Muscle layer of colon (tissue), 2 donors: ENCODE data around the gene ABCC3.

Source experiments
- H3K27ac ChIP-seq: one replicate; pipeline ENCODE4 v1.7.0; 2013; ENCODE audit warnings: low read depth, mild to moderate bottlenecking, low read length, moderate library complexity
- H3K27me3 ChIP-seq, 2 donors: one replicate each; pipeline ENCODE4 v1.7.0; 2013; ENCODE audit warnings: low read length in 2 of 2, mild to moderate bottlenecking in 2 of 2; ENCODE audit not compliant: insufficient read depth in 2 of 2, control insufficient read depth in 1 of 2
- H3K36me3 ChIP-seq: one replicate; pipeline ENCODE4 v1.7.0; 2013; ENCODE audit warnings: mild to moderate bottlenecking, low read length; ENCODE audit not compliant: insufficient read depth
- H3K4me1 ChIP-seq: one replicate; pipeline ENCODE4 v1.7.0; 2013; ENCODE audit warnings: mild to moderate bottlenecking, low read length; ENCODE audit not compliant: insufficient read depth
- H3K4me3 ChIP-seq, 2 donors: one replicate each; pipeline ENCODE4 v1.7.0; 2013; ENCODE audit warnings: low read length in 2 of 2, low read depth in 1 of 2, mild to moderate bottlenecking in 1 of 2, moderate library complexity in 1 of 2
- H3K9ac ChIP-seq: one replicate; pipeline ENCODE4 v1.7.0; 2013; ENCODE audit warnings: low read length
- H3K9me3 ChIP-seq: one replicate; pipeline ENCODE4 v1.7.0; 2013; ENCODE audit warnings: mild to moderate bottlenecking, low read length
- donor health status: abdominal sarcoma.
- donor health status: Adenocarcinoma of cecum.

Gene ABCC3

GRCh38 chr17:50621574-50622031 is 13.1 kb upstream of the ABCC3 start:
- no peak overlapping the region for H3K9ac ChIP-seq
- H3K27ac ChIP-seq, result no peak overlapping the region
- H3K27me3 ChIP-seq, result peaks cover 0 to 12% of the 10 kb centered on the region in 2 donors
- no peaks in the 10 kb centered on the region for H3K4me1 ChIP-seq
- H3K9me3 ChIP-seq, result no peaks in the 10 kb centered on the region
- H3K36me3 ChIP-seq, result no peaks in the 10 kb centered on the region
- H3K4me3 ChIP-seq, result no peak overlapping the region

DNA sequence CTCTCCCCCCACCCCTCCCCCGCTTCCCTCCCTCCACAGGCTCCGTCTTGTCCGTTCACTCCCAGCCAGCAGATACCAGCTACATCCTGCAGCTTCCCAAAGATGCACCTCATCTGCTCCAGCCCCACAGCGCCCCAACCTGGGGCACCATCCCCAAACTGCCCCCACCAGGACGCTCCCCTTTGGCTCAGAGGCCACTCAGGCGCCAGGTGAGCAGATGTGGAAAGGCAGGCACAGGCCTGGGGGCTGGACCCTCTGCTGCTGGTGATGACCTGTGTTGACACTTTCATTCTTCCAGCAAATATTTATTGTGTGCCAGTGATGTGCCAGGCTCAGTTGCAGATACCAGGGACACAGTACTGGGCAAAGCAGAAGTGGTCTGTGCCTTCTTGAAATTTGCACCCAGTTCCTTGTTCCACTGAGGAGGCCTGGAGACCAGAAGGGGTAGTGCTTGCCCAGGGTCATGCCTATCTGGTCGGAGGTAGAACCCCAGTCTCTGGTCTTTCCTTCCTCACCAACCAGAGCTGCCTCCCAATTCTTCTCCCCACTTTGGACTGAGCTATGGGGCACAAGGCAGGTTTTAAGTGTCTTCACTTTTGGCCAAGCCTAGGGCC is 10.3 kb upstream of the ABCC3 start:
- Histone ChIP-seq H3K9me3 (no peaks in the 10 kb centered on the region), H3K27me3 (peaks cover 8 to 13% of the 10 kb centered on the region in 2 donors), H3K4me1 (no peaks in the 10 kb centered on the region), H3K4me3 (no peak overlapping the region), H3K36me3 (no peaks in the 10 kb centered on the region), H3K9ac (no peak overlapping the region), H3K27ac (no peak overlapping the region)

DNA sequence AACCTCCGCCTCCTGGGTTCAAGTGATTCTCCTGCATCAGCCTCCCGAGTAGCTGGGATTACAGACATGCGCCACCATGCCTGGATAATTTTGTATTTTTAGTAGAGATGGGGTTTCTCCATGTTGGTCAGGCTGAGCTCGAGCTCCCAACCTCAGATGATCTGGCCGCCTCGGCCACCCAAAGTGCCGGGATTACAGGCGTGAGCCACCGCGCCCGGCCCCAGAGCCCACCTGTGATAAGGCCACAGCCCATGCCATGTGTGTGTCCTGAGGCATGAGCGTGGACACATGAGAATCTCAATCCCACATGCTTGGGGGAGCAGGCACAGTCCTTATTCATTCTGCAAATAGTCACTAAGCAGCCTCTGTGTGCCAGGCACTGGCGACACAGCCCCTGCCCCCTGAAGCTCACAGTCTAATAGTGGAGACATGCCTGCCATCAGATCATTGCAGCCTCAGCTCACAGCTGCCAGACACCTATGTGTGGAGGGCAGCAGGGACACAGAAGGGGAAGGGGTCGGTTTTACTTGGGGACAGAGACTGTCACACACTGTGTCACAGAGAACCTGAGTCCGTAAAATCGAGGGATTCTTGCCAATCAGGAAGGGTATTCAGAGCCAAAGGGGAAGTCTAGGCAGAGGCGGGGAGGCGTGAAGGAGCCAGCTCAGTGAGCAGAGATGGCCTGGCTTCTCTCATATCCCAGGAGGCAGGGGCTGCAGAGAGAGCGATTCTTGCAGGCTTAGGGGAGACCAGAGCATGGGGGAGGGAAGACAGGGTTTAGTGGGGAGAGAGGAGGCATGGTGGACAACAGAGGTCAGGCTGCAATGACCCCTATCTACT is 9.4 kb upstream of the ABCC3 start:
- no peak overlapping the region for H3K4me3 ChIP-seq
- H3K27me3 ChIP-seq, result peaks cover 8 to 16% of the 10 kb centered on the region in 2 donors
- no peak overlapping the region for H3K27ac ChIP-seq
- no peaks in the 10 kb centered on the region for H3K4me1 ChIP-seq
- no peaks in the 10 kb centered on the region for H3K9me3 ChIP-seq
- no peak overlapping the region for H3K9ac ChIP-seq
- H3K36me3 ChIP-seq, result no peaks in the 10 kb centered on the region

- Histone ChIP-seq H3K4me1 (no peaks in the 10 kb centered on the region), H3K27me3 (peaks cover 8 to 16% of the 10 kb centered on the region in 2 donors), H3K4me3 (no peak overlapping the region), H3K9ac (no peak overlapping the region), H3K9me3 (no peaks in the 10 kb centered on the region), H3K27ac (no peak overlapping the region), H3K36me3 (no peaks in the 10 kb centered on the region)
Measured at GRCh38 chr17:50626037-50626574, 8.6 kb upstream of the ABCC3 start.

GRCh38 chr17:50627036-50627781 is 7.5 kb upstream of the ABCC3 start:
- Histone ChIP-seq H3K4me3 (no peak overlapping the region), H3K36me3 (no peaks in the 10 kb centered on the region), H3K9me3 (no peaks in the 10 kb centered on the region), H3K27me3 (peaks cover 8 to 9% of the 10 kb centered on the region in 2 donors), H3K9ac (no peak overlapping the region), H3K4me1 (no peaks in the 10 kb centered on the region), H3K27ac (no peak overlapping the region)

DNA sequence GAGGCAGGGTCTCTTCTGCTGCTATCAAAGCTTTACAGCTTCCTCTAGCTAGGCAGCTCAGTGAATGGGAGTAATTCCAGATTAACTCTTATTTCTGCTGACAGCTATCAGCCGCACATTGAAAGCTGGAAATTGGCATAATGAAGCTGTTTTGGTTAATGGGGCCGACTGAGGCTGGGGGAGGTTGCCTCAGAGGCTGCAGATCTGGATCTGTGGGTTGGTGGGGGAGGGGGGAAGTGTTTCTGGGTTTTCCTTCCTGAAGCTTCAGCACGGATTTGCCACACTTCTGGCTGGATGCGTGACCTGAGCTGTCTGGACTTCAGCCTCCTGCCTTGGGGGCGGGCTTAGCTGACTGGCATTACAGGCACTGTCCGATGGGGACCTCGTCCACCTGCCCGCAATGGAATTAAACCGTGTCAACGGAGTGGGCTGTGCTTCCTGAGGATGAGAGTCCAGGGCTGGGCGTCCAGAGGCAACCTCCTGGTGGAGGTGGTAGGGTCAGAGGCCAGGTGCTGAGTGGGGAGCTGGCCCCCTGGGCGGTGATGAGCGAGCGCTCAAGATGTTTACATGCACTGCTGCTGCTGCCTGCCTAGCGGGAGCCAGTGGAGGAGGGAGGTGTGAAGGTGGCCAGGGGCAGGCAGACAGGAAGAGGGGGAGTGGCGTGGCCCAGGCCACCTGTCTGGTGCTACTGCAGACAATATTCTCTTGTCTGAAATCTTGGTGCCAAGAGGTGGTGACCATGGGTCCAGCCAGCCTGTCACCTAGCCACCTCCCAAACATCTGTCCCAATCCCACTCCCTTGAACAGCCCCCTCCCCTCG is 6.7 kb upstream of the ABCC3 start:
- no peak overlapping the region for H3K4me3 ChIP-seq
- no peaks in the 10 kb centered on the region for H3K9me3 ChIP-seq
- no peak overlapping the region for H3K9ac ChIP-seq
- no peaks in the 10 kb centered on the region for H3K36me3 ChIP-seq
- H3K27ac ChIP-seq, result no peak overlapping the region
- no peaks in the 10 kb centered on the region for H3K4me1 ChIP-seq
- peaks cover 4 to 8% of the 10 kb centered on the region in 2 donors for H3K27me3 ChIP-seq

- H3K27ac ChIP-seq, result no peak overlapping the region
- no peak overlapping the region for H3K4me3 ChIP-seq
- peaks cover 12 to 13% of the 10 kb centered on the region in 2 donors for H3K27me3 ChIP-seq
- H3K9me3 ChIP-seq, result no peaks in the 10 kb centered on the region
- H3K36me3 ChIP-seq, result no peaks in the 10 kb centered on the region
- peaks cover 6% of the 10 kb centered on the region for H3K4me1 ChIP-seq
- H3K9ac ChIP-seq, result no peak overlapping the region
Measured at GRCh38 chr17:50629902-50630301, 4.8 kb upstream of the ABCC3 start.

- Histone ChIP-seq H3K4me3 (no peak overlapping the region), H3K27ac (no peak overlapping the region), H3K36me3 (no peaks in the 10 kb centered on the region), H3K9ac (no peak overlapping the region), H3K4me1 (peaks cover 12% of the 10 kb centered on the region), H3K27me3 (peaks cover 19 to 20% of the 10 kb centered on the region in 2 donors), H3K9me3 (no peaks in the 10 kb centered on the region)
Measured at GRCh38 chr17:50630524-50631194, 4.0 kb upstream of the ABCC3 start.

DNA sequence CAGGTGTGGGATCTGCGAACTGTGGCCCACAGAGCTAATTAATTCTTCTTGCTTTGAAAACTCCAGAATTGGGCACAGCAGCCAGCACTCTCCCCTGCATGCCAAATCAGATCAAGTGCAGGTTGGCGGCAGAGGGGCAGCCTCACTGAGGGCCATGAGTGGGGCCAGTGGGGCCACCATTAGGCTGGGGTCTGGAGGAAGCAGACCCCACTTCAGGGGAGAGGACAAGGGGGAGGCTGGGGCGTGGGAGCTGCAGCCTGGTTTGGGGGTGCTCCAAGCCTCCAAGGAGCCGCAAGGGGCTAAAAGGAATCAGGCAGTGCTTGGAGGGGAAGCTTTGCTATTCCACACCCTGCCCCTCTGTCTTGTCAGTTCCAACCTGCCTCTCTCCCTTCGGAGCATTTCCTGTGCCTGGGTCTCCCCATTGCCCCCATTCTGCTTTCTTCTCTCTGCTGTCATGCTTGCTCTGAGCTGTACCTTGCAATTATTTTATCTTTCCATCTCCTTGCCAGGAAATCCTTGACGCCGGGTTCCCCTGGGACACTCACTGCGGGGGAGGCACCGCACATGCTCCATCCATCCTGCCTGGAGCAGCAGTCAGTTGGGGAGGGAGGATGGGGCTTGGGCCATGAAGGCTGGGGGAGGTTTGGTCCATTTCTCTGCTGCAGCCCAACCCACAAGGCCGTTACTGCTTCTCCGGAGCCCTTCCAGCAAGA is 3.3 kb upstream of the ABCC3 start:
- Histone ChIP-seq H3K27me3 (peaks cover 25 to 27% of the 10 kb centered on the region in 2 donors), H3K4me1 (peaks cover 12% of the 10 kb centered on the region), H3K4me3 (no peak overlapping the region), H3K36me3 (no peaks in the 10 kb centered on the region), H3K9ac (no peak overlapping the region), H3K9me3 (no peaks in the 10 kb centered on the region), H3K27ac (no peak overlapping the region)
